Peyer's patch (tissue), 4 donors: Measurements from ENCODE around the gene SFXN2. TPM values are rescaled to one million over a fixed set of nuclear protein-coding genes. Genes with fewer than 3 reads are reported as not detected.

ENCODE experiments used
- DNase-seq, 3 donors: peaks; one replicate each; pipeline ENCODE4 v3.0.0-alpha.2; 2017 to 2019
- H3K27ac ChIP-seq, 4 donors: fragments of 200-600 bp; sonication (generic); one replicate each; pipeline ENCODE4 v1.5.1; 2016 to 2019
- H3K27me3 ChIP-seq, 2 donors: fragments of 200-600 bp; sonication (generic); one replicate each; pipeline ENCODE4 v1.5.1; 2019
- H3K36me3 ChIP-seq, 3 donors: fragments of 200-600 bp; sonication (generic); one replicate each; pipeline ENCODE4 v1.5.1; 2016 to 2019
- H3K4me1 ChIP-seq, 4 donors: fragments of 200-600 bp; sonication (generic); one replicate each; pipeline ENCODE4 v1.5.1; 2016 to 2019
- H3K4me3 ChIP-seq, 4 donors: fragments of 200-600 bp; sonication (generic); 1 replicate in 3 of 4; 2 replicates in 1 of 4; pipeline ENCODE4 v1.5.1; 2016 to 2019; ENCODE audit warnings: mild to moderate bottlenecking in 1 of 4
- H3K9me3 ChIP-seq, 4 donors: fragments of 200-600 bp; sonication (generic); one replicate each; pipeline ENCODE4 v1.5.1; 2016 to 2019; ENCODE audit warnings: mild to moderate bottlenecking in 1 of 4
- CTCF ChIP-seq, 6 experiments: fragments of 450-650 bp in 4 of 6; fragments of 200-600 bp in 2 of 6; sonication (generic) in 1 of 6; IDR thresholded peaks; one replicate each; pipeline ENCODE4 v1.5.1; 2017 to 2019; ENCODE audit warnings: antibody characterized with exemption in 6 of 6, mild to moderate bottlenecking in 3 of 6, moderate library complexity in 1 of 6
- POLR2A ChIP-seq, 2 donors: fragments of 450-650 bp; IDR thresholded peaks; one replicate each; pipeline ENCODE4 v1.5.1; 2017; ENCODE audit warnings: antibody characterized with exemption in 2 of 2, mild to moderate bottlenecking in 2 of 2, moderate library complexity in 2 of 2
- total RNA-seq, 4 donors: library from RNA; depleted of rRNA; stranded (reverse); fragments of >200 nt; gene quantifications; one replicate each; pipeline ENCODE4 v1.1.0, GENCODE V29; 2016

Gene SFXN2
- total RNA-seq, 4 donors from 2014 or later = 1.9 to 37.1 (median 8.0) TPM

- Histone ChIP-seq H3K27ac (no peak overlapping the region), H3K4me3 (no peak overlapping the region), H3K4me1 (peaks cover 0 to 15% (median 0%) of the 10 kb centered on the region in 4 donors), H3K9me3 (no peaks in the 10 kb centered on the region), H3K36me3 (peaks cover 0 to 4% (median 0%) of the 10 kb centered on the region in 3 donors), H3K27me3 (no peaks in the 10 kb centered on the region)
- DNase-seq = no peak
- TF ChIP-seq CTCF (IDR thresholded peaks at IDR 0.05) = no peak
- no peak for TF ChIP-seq POLR2A (IDR thresholded peaks at IDR 0.05)
These were observed 48.7 kb downstream of the SFXN2 start for GRCh38 chr10:102763037-102763607.

- TF ChIP-seq POLR2A (IDR thresholded peaks at IDR 0.05) = no peak
- TF ChIP-seq CTCF (IDR thresholded peaks at IDR 0.05) = no peak
- H3K4me1 ChIP-seq = peaks cover 0 to 15% (median 0%) of the 10 kb centered on the region in 4 donors
- no peak overlapping the region for H3K4me3 ChIP-seq
- H3K9me3 ChIP-seq = no peaks in the 10 kb centered on the region
- H3K27ac ChIP-seq = no peak overlapping the region
- H3K36me3 ChIP-seq = peaks cover 0 to 4% (median 0%) of the 10 kb centered on the region in 3 donors
- DNase-seq = no peak
- H3K27me3 ChIP-seq = no peaks in the 10 kb centered on the region
These were observed 50.2 kb downstream of the SFXN2 start for GRCh38 chr10:102764470-102765161.

- Histone ChIP-seq H3K27me3 (no peaks in the 10 kb centered on the region), H3K4me3 (no peak overlapping the region), H3K27ac (no peak overlapping the region), H3K4me1 (peaks cover 0 to 15% (median 0%) of the 10 kb centered on the region in 4 donors), H3K36me3 (peaks cover 0 to 4% (median 0%) of the 10 kb centered on the region in 3 donors), H3K9me3 (no peaks in the 10 kb centered on the region)
- no peak for DNase-seq
- TF ChIP-seq CTCF (IDR thresholded peaks at IDR 0.05) = no peak
- TF ChIP-seq POLR2A (IDR thresholded peaks at IDR 0.05) = no peak
These were observed 50.9 kb downstream of the SFXN2 start for GRCh38 chr10:102765336-102765735.

- Histone ChIP-seq H3K4me3 (no peak overlapping the region), H3K9me3 (no peaks in the 10 kb centered on the region), H3K36me3 (peaks cover 0 to 4% (median 0%) of the 10 kb centered on the region in 3 donors), H3K27ac (no peak overlapping the region), H3K27me3 (no peaks in the 10 kb centered on the region), H3K4me1 (peaks cover 0 to 23% (median 0%) of the 10 kb centered on the region in 4 donors)
- no peak for TF ChIP-seq POLR2A (IDR thresholded peaks at IDR 0.05)
- no peak for TF ChIP-seq CTCF (IDR thresholded peaks at IDR 0.05)
- DNase-seq = no peak
These were observed 53.2 kb downstream of the SFXN2 start for GRCh38 chr10:102767428-102768160.

GRCh38 chr10:102769375-102770107 is 55.1 kb downstream of the SFXN2 start:
- H3K4me1 ChIP-seq = peaks cover 0 to 39% (median 0%) of the 10 kb centered on the region in 4 donors
- no peaks in the 10 kb centered on the region for H3K27me3 ChIP-seq
- H3K36me3 ChIP-seq = no peaks in the 10 kb centered on the region
- no peak for DNase-seq
- no peak overlapping the region for H3K4me3 ChIP-seq
- TF ChIP-seq POLR2A (IDR thresholded peaks at IDR 0.05) = no peak
- TF ChIP-seq CTCF (IDR thresholded peaks at IDR 0.05) = no peak
- H3K27ac ChIP-seq = peak overlapping the region in 1 of 4 donors; percentile 59
- no peaks in the 10 kb centered on the region for H3K9me3 ChIP-seq
